ENCODE measurements around the gene MUC20. TPM values are rescaled to one million over a fixed set of nuclear protein-coding genes. Genes with fewer than 3 reads are reported as not detected.

Gene MUC20
- total and polyA plus RNA-seq, 4 donors, result 1.1 to 9.7 (median 7.7) TPM

GRCh38 chr3:195708061-195708460 is 12.7 kb upstream of the MUC20 start:
- Histone ChIP-seq H3K4me3 (ENCODE audit: low read depth in 1 of 3, low read length in 3 of 3) (no peak overlapping the region), H3K4me1 (ENCODE audit: control insufficient read depth in 4 of 4, insufficient read depth in 4 of 4, low read length in 3 of 4) (no peaks in the 10 kb centered on the region), H3K36me3 (ENCODE audit: control insufficient read depth in 4 of 4, insufficient read depth in 3 of 4, low read depth in 1 of 4, low read length in 3 of 4) (peaks cover 2 to 20% (median 7%) of the 10 kb centered on the region in 4 donors), H3K9ac (ENCODE audit: low read depth in 1 of 2, low read length in 2 of 2) (no peak overlapping the region), H3K9me3 (ENCODE audit: control insufficient read depth in 4 of 4, low read length in 3 of 4) (no peaks in the 10 kb centered on the region), H3K27ac (ENCODE audit: low read depth in 1 of 2, low read length in 2 of 2) (no peak overlapping the region), H3K27me3 (ENCODE audit: control insufficient read depth in 4 of 4, insufficient read depth in 4 of 4, low read length in 3 of 4) (no peaks in the 10 kb centered on the region)
- TF ChIP-seq ZBTB33 (IDR thresholded peaks at IDR 0.05) (no peak), YY1 (IDR thresholded peaks at IDR 0.05) (no peak), SP1 (IDR thresholded peaks at IDR 0.05) (no peak), JUND (IDR thresholded peaks at IDR 0.05) (no peak), TAF1 (conservative IDR thresholded peaks at IDR 0.05) (no peak), ATF3 (IDR thresholded peaks at IDR 0.05) (no peak), MAX (IDR thresholded peaks at IDR 0.05) (no peak), HNF4A (conservative IDR thresholded peaks at IDR 0.05) (no peak), RXRA (IDR thresholded peaks at IDR 0.05) (no peak), HNF4G (IDR thresholded peaks at IDR 0.05) (no peak), EGR1 (IDR thresholded peaks at IDR 0.05; ENCODE audit: low read depth in 2 of 2) (no peak), CTCF (IDR thresholded peaks at IDR 0.05; ENCODE audit: low read depth, low read length, missing input control) (no peak), FOXA1 (IDR thresholded peaks at IDR 0.05) (no peak), NR2F2 (IDR thresholded peaks at IDR 0.05) (no peak), FOXA2 (IDR thresholded peaks at IDR 0.05) (no peak), RAD21 (IDR thresholded peaks at IDR 0.05) (no peak), REST (IDR thresholded peaks at IDR 0.05) (no peak)
- no peak for DNase-seq (ENCODE audit: low spot score)
- WGBS, result 88% methylated on average over 6 of the region's 6 CpGs
